GM19240 (cell line): ENCODE results near the gene CLPTM1.
"Not testable (repeated sequence)": the region's sequence is repeated elsewhere in the genome, so short reads cannot be mapped to it uniquely, and the experiment has no call there.

Source experiments
- DNase-seq: peaks from one replicate; pipeline ENCODE4 v3.0.0; 2011; ENCODE audit warnings: low spot score; ENCODE audit not compliant: insufficient read length

CLPTM1 gene

DNA sequence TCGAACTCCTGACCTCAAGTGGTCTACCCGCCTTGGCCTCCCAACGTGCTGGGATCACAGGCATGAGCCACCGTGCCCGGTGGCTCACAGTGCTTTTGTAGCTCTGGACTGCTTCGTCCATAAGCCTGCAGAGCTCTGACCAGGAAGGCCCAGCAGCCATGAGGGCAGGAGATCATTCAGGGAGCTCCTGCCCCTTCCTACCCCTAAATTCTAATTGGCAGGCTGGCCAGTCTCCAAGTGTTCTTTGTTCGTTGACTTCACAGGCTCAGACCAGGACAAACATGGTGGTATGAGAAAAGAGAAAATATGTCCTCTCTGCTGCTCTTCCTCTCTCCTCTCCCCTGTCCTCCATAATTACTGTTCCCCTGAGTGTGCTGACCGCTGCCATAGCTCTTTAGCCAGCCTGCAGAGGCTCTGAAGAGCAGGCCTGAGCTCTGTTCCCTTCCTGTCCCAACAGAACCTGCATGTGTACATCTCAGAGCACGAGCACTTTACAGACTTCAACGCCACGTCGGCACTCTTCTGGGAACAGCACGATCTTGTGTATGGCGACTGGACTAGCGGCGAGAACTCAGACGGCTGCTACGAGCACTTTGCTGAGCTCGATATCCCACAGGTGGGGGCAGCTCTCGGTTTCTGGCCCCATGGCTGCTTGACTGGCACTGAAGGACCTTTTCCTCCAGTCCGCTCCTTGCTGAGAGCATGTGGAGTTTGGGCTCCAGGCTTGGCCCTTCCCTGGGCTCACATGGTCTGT, 19.0 kb downstream of the CLPTM1 start:
- no peak for DNase-seq

- no peak for DNase-seq
Observed at GRCh38 chr19:44974857-44975256, 19.7 kb downstream of the CLPTM1 start.

- DNase-seq = no peak
Observed at GRCh38 chr19:44975444-44975843, 20.3 kb downstream of the CLPTM1 start.

DNA sequence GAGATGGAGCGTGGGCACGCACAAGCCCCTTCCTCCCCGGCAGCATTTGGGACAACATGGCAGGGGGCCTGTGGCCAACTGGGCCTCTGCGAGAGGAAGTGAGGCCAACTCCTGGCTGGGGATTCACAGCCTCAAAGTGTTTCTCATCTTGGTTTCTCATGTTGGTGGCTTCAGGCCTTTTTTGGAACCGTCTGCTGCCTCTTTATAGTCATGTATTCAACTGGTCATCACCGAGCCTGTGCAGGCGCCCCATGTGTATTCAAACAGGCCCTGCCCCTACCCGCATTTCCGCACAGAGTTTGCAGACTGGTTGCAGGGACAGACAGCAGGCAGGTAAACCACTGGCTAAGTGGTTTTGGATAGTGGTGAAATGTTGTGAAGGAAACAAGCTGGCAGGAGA, 28.8 kb downstream of the CLPTM1 start:
- DNase-seq = no peak

GRCh38 chr19:44985445-44985844, 30.3 kb downstream of the CLPTM1 start:
- DNase-seq = no peak

DNA sequence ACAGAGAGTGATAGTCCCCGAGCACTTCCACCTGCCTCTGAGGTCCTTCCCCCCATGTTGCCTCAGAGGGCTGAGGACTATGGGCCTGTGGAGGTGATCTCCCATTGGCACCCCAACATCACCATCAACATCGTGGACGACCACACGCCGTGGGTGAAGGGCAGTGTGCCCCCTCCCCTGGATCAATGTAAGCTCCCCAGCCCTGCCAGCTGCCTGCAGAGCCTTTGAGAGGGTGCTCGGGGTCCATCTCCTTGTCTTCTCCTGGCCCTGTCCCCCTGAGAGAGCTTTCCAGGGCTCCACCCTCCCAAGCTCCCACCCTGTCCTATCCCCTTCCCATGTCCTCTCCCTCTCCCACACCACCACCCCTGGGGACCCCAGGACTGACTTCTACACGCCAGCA, 31.2 kb downstream of the CLPTM1 start:
- no peak for DNase-seq

DNA sequence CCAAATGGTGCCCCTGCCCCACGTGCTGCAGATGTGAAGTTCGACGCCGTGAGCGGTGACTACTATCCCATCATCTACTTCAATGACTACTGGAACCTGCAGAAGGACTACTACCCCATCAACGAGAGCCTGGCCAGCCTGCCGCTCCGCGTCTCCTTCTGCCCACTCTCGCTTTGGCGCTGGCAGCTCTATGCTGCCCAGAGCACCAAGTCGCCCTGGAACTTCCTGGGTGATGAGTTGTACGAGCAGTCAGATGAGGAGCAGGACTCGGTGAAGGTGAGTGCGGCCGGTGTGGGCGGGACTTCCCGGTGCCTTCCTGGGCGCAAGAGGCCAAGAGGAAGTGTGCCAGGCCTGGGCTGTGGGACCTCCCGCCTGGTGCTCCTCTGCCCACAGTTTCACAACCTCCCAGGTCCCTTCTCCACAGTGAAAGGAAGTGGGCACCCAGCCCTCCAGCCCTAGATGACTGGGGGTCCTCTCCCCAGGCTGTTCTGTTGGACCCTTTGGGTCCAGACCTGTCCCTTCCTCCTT, 32.0 kb downstream of the CLPTM1 start:
- DNase-seq = no peak

DNA sequence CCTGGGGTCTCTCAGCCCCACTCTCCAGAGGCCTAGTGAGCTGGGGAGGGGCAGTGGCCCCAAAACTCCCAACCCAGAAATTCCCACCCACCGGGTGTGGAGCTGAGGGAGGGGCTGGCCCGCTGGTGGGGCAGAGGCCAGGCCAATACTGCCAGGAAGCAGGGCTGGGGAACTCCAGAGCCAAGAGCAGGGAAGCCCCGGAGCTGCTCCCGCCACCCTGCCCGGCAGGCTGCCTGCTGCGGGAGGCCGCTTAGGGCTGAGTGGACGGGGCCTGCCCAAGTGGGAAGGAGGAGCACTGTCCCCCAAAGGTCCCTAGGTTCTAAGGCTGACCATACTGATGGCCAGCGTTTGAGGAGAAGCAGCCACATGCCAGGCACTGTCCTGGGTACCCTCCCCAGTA, 33.1 kb downstream of the CLPTM1 start:
- DNase-seq = no peak

- peak; percentile 69 for DNase-seq
Observed at GRCh38 chr19:44988896-44989556, 33.8 kb downstream of the CLPTM1 start.

GRCh38 chr19:44990459-44990858, 35.3 kb downstream of the CLPTM1 start:
- no peak for DNase-seq

DNA sequence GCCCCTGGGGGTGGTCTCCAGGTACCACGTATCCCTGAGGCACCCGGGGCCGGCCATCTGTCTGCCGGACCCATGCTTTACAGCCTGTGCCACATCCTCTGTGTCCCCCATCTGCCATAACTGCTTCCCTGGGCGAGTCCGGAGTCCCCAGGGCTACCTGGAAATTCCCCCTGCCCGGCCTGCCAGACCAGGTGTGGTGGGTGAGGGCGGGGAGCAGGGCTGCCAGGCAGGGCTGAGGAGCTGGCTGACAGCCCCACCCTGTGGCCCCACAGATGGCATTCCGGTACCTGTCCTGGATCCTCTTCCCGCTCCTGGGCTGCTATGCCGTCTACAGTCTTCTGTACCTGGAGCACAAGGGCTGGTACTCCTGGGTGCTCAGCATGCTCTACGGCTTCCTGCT, 35.8 kb downstream of the CLPTM1 start:
- no peak for DNase-seq

DNA sequence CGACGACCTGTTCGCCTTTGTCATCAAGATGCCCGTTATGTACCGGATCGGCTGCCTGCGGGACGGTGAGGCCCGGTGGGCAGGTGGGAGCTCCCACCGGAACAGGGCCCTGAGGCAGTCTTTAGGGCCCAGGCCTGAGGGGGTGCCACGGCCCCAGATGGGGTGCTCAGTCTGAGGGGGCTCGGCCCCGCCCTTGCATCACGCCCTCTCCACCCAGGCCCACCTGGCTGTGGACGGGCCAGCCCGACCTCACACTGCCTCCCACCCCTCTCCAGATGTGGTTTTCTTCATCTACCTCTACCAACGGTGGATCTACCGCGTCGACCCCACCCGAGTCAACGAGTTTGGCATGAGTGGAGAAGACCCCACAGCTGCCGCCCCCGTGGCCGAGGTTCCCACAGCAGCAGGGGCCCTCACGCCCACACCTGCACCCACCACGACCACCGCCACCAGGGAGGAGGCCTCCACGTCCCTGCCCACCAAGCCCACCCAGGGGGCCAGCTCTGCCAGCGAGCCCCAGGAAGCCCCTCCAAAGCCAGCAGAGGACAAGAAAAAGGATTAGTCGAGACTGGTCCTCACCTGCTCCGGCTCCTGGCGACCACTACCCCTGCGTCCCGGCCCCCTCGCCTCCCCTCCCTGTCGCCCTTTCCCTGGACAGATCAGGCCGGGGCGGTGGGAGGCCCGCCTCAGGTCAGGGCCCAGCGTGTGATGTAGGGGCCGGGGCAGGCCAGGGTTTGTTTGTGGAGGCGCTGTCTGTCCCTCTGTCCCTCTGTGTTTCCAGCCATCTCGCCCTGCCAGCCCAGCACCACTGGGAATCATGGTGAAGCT, 37.4 kb downstream of the CLPTM1 start:
- no peak for DNase-seq

DNA sequence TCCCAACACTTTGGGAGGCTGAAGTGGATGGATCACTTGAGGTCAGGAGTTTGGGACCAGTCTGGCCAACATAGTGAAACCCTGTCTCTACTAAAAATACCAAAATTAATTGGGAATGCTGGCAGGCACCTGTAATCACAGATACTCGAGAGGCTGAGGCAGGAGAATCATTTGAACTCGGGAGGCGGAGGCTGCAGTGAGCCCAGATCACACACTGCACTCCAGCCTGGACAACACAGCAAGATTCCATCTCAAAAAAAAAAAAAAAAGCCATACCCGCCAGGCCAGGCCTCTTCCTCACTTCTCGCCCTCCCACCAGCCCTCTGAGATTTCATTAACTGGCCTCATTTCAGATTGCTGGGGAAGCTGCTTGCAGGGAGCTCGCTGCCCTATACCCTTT, 38.3 kb downstream of the CLPTM1 start:
- DNase-seq = no peak

- DNase-seq = no peak
Observed at GRCh38 chr19:44993926-44994537, 38.9 kb downstream of the CLPTM1 start.

DNA sequence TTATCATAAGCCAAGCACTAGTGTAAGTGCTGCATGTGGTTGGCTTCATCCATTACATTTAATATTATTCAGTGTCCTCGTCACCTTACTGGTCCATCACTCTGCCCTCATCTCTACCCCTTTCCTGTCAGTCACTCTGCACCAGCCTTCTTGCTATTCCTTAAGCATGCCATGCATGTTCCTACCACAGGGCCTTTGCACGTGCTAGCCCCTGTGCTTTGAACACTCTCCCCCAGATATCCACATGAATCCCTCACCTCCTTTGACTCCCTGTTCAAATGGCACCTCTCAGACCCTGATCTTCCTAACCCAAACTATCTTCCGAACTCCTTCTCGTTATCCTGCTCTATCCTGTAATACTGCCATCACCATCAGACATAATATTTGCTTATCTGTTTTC, 42.8 kb downstream of the CLPTM1 start:
- no peak for DNase-seq

- DNase-seq = not testable (repeated sequence)
Observed at GRCh38 chr19:44999131-44999925, 44.1 kb downstream of the CLPTM1 start.

- not testable (repeated sequence) for DNase-seq
Observed at GRCh38 chr19:45000665-45001064, 45.5 kb downstream of the CLPTM1 start.

DNA sequence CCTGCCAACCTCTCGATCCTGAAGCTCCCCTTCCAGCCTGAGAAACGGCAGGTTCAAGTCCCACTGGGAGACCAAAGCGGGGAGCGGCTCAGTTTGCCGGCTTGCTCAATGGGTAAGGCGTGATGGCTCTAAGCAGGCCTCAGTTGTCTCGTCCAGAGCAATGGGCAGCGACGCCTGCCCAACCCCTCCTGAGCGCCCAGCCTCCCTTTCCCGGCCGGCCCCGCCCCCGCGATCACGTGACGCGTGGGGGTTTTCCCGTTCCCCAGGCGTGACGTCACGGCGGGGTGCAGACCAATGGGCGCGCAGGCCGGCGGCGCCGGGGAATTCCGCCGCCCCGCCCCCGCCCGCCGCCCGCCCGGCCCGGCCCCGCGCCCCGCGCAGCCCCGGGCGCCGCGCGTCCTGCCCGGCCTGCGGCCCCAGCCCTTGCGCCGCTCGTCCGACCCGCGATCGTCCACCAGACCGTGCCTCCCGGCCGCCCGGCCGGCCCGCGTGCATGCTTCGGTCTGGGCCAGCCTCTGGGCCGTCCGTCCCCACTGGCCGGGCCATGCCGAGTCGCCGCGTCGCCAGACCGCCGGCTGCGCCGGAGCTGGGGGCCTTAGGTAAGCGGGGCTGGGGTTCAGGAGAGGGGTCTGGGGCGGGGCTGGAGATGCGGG, 46.0 kb downstream of the CLPTM1 start, which contains the start of gene RELB:
TSS of gene RELB (plus strand) at position 378 of the 653 bp plus-strand sequence. CDS start at position 494, 116 bp downstream.
- DNase-seq = peak; percentile 98

GRCh38 chr19:45003485-45003884, 48.3 kb downstream of the CLPTM1 start:
- no peak for DNase-seq

DNA sequence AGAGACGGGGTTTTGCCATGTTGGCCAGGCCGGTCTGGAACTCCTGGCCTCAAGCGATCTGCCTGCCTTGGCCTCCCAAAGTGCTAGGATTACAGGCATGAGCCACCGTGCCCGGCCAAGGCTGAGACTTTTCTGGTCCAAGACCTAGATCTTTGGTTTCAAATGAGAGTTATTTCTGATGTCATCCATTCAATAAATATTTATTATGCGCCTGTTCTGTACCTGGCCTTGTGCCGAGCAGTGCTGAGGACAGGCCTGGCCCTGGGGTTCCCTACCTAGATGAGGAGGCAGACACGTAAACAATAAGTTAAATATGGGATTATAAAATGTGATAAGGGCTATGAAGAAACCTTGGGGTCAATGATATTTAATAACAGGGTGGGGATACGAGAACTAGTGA, 50.6 kb downstream of the CLPTM1 start:
- DNase-seq = no peak
